HepG2 (cell line): ENCODE results near the gene SNX15. TPM values are rescaled to one million over a fixed set of nuclear protein-coding genes. Genes with fewer than 3 reads are reported as not detected.

Experiments used
- GABPA ChIP-seq, 2 experiments: IDR thresholded peaks; 2 replicates each; pipeline ENCODE4 v1.6.1; 2011 to 2016; ENCODE audit warnings: low read depth in 2 of 2, low read length in 1 of 2, missing biosample characterization in 1 of 2, missing genetic modification characterization in 1 of 2
- HNF4A ChIP-seq: sonication (generic); formaldehyde crosslinking; IDR thresholded peaks from 2 replicates; pipeline ENCODE4 v1.4.0; 2020; ENCODE audit warnings: missing genetic modification reagents
- HNRNPH1 ChIP-seq: fragments of 200-400 bp; formaldehyde crosslinking; optimal IDR thresholded peaks from 2 replicates; pipeline ENCODE3; 2017; ENCODE audit warnings: mild to moderate bottlenecking, low read depth, low read length
- LCORL ChIP-seq, 2 experiments: fragments of 450-650 bp in 1 of 2; sonication (generic) in 1 of 2; formaldehyde crosslinking in 1 of 2; IDR thresholded peaks; 2 replicates each; pipeline versions ENCODE4 v1.5.0 to v1.6.1; 2017 to 2020; ENCODE audit warnings: antibody characterized with exemption in 1 of 2, missing genetic modification reagents in 1 of 2
- MAX ChIP-seq: IDR thresholded peaks from 2 replicates; pipeline ENCODE4 v1.6.1; 2012; ENCODE audit warnings: inconsistent platforms
- PAXIP1 ChIP-seq: sonication (generic); formaldehyde crosslinking; conservative IDR thresholded peaks from 2 replicates; pipeline ENCODE4 v1.4.0; 2020; ENCODE audit warnings: mild to moderate bottlenecking, missing genetic modification reagents, moderate library complexity
- PITX1 ChIP-seq: sonication (generic); formaldehyde crosslinking; IDR thresholded peaks from 2 replicates; pipeline ENCODE4 v1.5.1; 2020; ENCODE audit warnings: mild to moderate bottlenecking, missing genetic modification reagents
- PRDM4 ChIP-seq: sonication (generic); formaldehyde crosslinking; IDR thresholded peaks from 2 replicates; pipeline ENCODE4 v1.9.0; 2021; ENCODE audit warnings: missing genetic modification reagents, borderline replicate concordance
- ZBTB42 ChIP-seq: sonication (generic); formaldehyde crosslinking; IDR thresholded peaks from 2 replicates; pipeline ENCODE4 v1.5.0; 2020; ENCODE audit warnings: mild to moderate bottlenecking, missing genetic modification reagents
- ZFYVE20 ChIP-seq: sonication (generic); formaldehyde crosslinking; IDR thresholded peaks from 2 replicates; pipeline ENCODE4 v1.8.0; 2023; ENCODE audit warnings: low read depth, mild to moderate bottlenecking, moderate library complexity, missing genetic modification reagents, borderline replicate concordance
- ZSCAN21 ChIP-seq: sonication (generic); formaldehyde crosslinking; IDR thresholded peaks from 2 replicates; pipeline ENCODE4 v1.8.0; 2022; ENCODE audit warnings: mild to moderate bottlenecking, missing genetic modification reagents, moderate library complexity, borderline replicate concordance
- ZZZ3 ChIP-seq: sonication (generic); formaldehyde crosslinking; IDR thresholded peaks from 2 replicates; pipeline ENCODE4 v1.4.0; 2020; ENCODE audit warnings: missing genetic modification reagents, mild to moderate bottlenecking, borderline replicate concordance
- polyA plus RNA-seq, 8 experiments: library from polyadenylated mRNA; depleted of rRNA in 3 of 8; stranded (reverse) in 7 of 8; unstranded in 1 of 8; fragments of >200 nt; fragmentation: Illumina TruSeq in 4 of 8; extraction: Trizol in 4 of 8; gene quantifications; 2 replicates each; pipeline versions ENCODE4 v1.2.1 to v1.2.3, GENCODE V29; 2011 to 2016; ENCODE audit warnings: low read depth in 4 of 8, missing spikeins in 1 of 8, mixed read lengths in 1 of 8; ENCODE audit not compliant: insufficient read depth in 1 of 8
- total RNA-seq, 5 experiments: library from RNA; depleted of rRNA; stranded (reverse); fragments of >200 nt; fragmentation: Illumina TruSeq; extraction: Trizol; gene quantifications; 2 replicates each; pipeline ENCODE4 v1.2.3, GENCODE V29; 2016; ENCODE audit warnings: low read depth in 1 of 5

The SNX15 gene
- total and polyA plus RNA-seq, 2 of the 13 experiments (the other 11 are each of a cell fraction or from before 2014, with no cell fraction given) = 19.1 to 22.6 TPM

- TF ChIP-seq LCORL (IDR thresholded peaks at IDR 0.05) (no peak), LCORL (CRISPR knock-in tag; IDR thresholded peaks at IDR 0.05) (0 out of 2 replicates have a peak, but pooled peaks have one; percentile 39), PAXIP1 (CRISPR knock-in tag) (peak; percentile 83), PITX1 (CRISPR knock-in tag) (no peak), HNF4A (CRISPR knock-in tag) (peak; percentile 53), ZBTB42 (no peak), GABPA (IDR thresholded peaks at IDR 0.05; ENCODE audit: low read depth, low read length) (no peak), GABPA (CRISPR knock-in tag; IDR thresholded peaks at IDR 0.05; ENCODE audit: low read depth) (peak; percentile 12; the same call in 1 of the 2 replicates), ZFYVE20 (no peak), ZSCAN21 (0 out of 2 replicates have a peak, but pooled peaks have one; percentile 45), ZZZ3 (CRISPR knock-in tag) (no peak), MAX (peak; percentile 11; the same call in 1 of the 2 replicates), PRDM4 (CRISPR knock-in tag) (no peak), HNRNPH1 (peak; percentile 25)
These were observed 38.6 kb downstream of the SNX15 start (continued) for GRCh38 chr11:65065851-65066250.
